PC-9 (cell line): ENCODE results near the gene MCCD1.

Source experiments
- CTCF ChIP-seq: fragments of 200-600 bp; sonication (generic); conservative IDR thresholded peaks from 2 replicates; pipeline ENCODE4 v1.6.1; 2017; ENCODE audit warnings: mixed run types, antibody characterized with exemption, mild to moderate bottlenecking, moderate library complexity
- EZH2 ChIP-seq: fragments of 200-600 bp; sonication (generic); IDR thresholded peaks from 2 replicates; pipeline ENCODE4 v1.8.0; 2017; ENCODE audit warnings: antibody characterized with exemption, low read depth

DNA sequence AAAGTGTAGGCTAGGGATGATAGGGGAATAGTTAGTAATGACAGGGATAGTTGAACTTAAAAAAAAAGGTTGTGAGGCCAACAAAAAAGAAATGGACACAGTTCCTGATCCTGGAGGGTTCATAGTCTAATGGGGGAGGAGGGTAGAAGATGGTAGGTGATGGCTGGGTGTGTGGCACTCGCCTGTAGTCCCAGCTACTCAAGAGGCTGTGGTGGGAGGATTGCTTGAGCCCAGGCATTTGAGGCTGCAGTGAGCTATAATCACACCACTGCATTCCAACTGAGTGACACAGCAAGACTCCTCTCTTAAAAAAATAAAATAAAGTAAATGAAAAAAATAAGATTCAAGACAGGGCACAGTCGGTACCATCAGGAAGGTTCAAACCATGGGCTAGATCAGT lies 33.2 kb upstream of the MCCD1 start:
- TF ChIP-seq CTCF (no peak), EZH2 (no peak)
